AG20443 (cell line): Measurements from ENCODE around the gene ROR2.
"Not testable (repeated sequence)": the region's sequence is repeated elsewhere in the genome, so short reads cannot be mapped to it uniquely, and the experiment has no call there.

Source experiments
- DNase-seq: peaks from one replicate; pipeline ENCODE4 v3.0.0; 2012; ENCODE audit warnings: low spot score, mixed read lengths

ROR2 gene

GRCh38 chr9:91923145-91923544, 26.9 kb downstream of the ROR2 start:
- DNase-seq = no peak

GRCh38 chr9:91921371-91921770, 28.7 kb downstream of the ROR2 start:
- no peak for DNase-seq

- DNase-seq = no peak
Observed at GRCh38 chr9:91920630-91921350, 29.2 kb downstream of the ROR2 start.

- DNase-seq = no peak
Observed at GRCh38 chr9:91919621-91920020, 30.4 kb downstream of the ROR2 start.

GRCh38 chr9:91917436-91917835, 32.6 kb downstream of the ROR2 start:
- DNase-seq = no peak

- DNase-seq = no peak
Observed at GRCh38 chr9:91915524-91916263, 34.3 kb downstream of the ROR2 start.

GRCh38 chr9:91914937-91915336, 35.1 kb downstream of the ROR2 start:
- DNase-seq = no peak

GRCh38 chr9:91914404-91914803, 35.6 kb downstream of the ROR2 start:
- no peak for DNase-seq

GRCh38 chr9:91913986-91914385, 36.0 kb downstream of the ROR2 start:
- no peak for DNase-seq

- no peak for DNase-seq
Observed at GRCh38 chr9:91913096-91913495, 36.9 kb downstream of the ROR2 start.

GRCh38 chr9:91911657-91912056, 38.4 kb downstream of the ROR2 start:
- no peak for DNase-seq

GRCh38 chr9:91909256-91909655, 40.8 kb downstream of the ROR2 start:
- not testable (repeated sequence) for DNase-seq

GRCh38 chr9:91908746-91909145, 41.3 kb downstream of the ROR2 start:
- no peak for DNase-seq

GRCh38 chr9:91908293-91908623, 41.8 kb downstream of the ROR2 start:
- DNase-seq = no peak

GRCh38 chr9:91907484-91908292, 42.3 kb downstream of the ROR2 start:
- DNase-seq = no peak

GRCh38 chr9:91905991-91906469, 44.0 kb downstream of the ROR2 start:
- DNase-seq = no peak

- DNase-seq = no peak
Observed at GRCh38 chr9:91905237-91905650, 44.8 kb downstream of the ROR2 start.

- DNase-seq = no peak
Observed at GRCh38 chr9:91904588-91905236, 45.3 kb downstream of the ROR2 start.

GRCh38 chr9:91903126-91903911, 46.7 kb downstream of the ROR2 start:
- DNase-seq = no peak

- no peak for DNase-seq
Observed at GRCh38 chr9:91902475-91903125, 47.4 kb downstream of the ROR2 start.

- DNase-seq = no peak
Observed at GRCh38 chr9:91900797-91901177, 49.2 kb downstream of the ROR2 start.
